ENCODE data around the gene ZCCHC7. TPM values are rescaled to one million over a fixed set of nuclear protein-coding genes. Genes with fewer than 3 reads are reported as not detected.

Gene ZCCHC7
- total and polyA plus RNA-seq, 10 of the 15 experiments (the other 5 are each of a cell fraction or from before 2014, with no cell fraction given), result 42.9 to 178 (median 53.3) TPM

DNA sequence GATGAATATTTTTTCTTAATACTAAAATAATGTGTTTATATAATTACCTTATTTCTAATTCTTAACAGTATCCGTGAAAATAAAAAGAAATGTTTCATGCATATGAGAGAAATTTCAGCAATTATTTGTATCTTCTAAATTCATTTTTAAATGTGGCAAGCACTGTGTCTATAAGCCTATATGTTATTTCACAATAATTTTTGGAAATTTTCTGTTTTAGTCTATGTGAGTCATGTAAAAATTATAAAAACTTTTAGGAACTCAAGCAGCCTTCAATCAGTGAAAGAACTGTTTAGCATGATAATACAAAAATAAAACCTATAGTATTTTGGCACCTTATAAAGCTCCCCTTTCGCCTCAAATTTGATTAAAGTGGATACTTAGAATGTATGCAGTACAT, 96.8 kb downstream of the ZCCHC7 start:
- in situ Hi-C loops (cut with MboI) (no loop called here), intact Hi-C loops (cut with micrococcal nuclease; ENCODE audit: unreplicated experiment) (no loop called here)
- Histone ChIP-seq H3K27ac (ENCODE audit: control insufficient read depth, insufficient read depth) (no peak overlapping the region), H3K4me3 (no peak overlapping the region), H3K79me2 (ENCODE audit: control insufficient read depth, insufficient read depth, low read length) (peaks cover 52% of the 10 kb centered on the region), H4K20me1 (ENCODE audit: control insufficient read depth, insufficient read depth) (no peaks in the 10 kb centered on the region), H2AFZ (ENCODE audit: control insufficient read depth, low read depth, low read length) (no peak overlapping the region), H3K4me1 (ENCODE audit: control insufficient read depth, insufficient read depth, low read length) (no peaks in the 10 kb centered on the region), H3K9me3 (replicated peaks; ENCODE audit: control insufficient read depth, insufficient read depth, low read length) (no peaks in the 10 kb centered on the region; the same call in 2 of the 3 replicates), H3K9ac (ENCODE audit: control insufficient read depth, insufficient read depth, low read length) (no peak overlapping the region), H3K36me3 (ENCODE audit: control insufficient read depth in 2 of 2, insufficient read depth in 2 of 2, low read length in 1 of 2) (no peaks in the 10 kb centered on the region), H3K4me2 (ENCODE audit: control insufficient read depth, insufficient read depth) (no peak overlapping the region), H3K27me3 (replicated peaks in 1 of 2; ENCODE audit: control insufficient read depth in 2 of 2, insufficient read depth in 2 of 2, low read length in 1 of 2) (no peaks in the 10 kb centered on the region)
- CTCF ChIA-PET, result interaction anchor here (1.0 kb wide), 1 partner anchor 22 kb away, joined by 3 read pairs; no protein-coding TSS in a partner anchor
- ATAC-seq (no peak), FAIRE-seq (no peak), DNase-seq (ENCODE audit: low read depth, low spot score) (no peak)
- 100% methylated on average over 2 of the region's 2 CpGs for WGBS (ENCODE audit: insufficient coverage, insufficient replicate concordance, low lambda C conversion rate, missing lambda C conversion rate)
- BruUV-seq (replicated peaks), result no TSS peak
- POLR2A ChIA-PET, result no interaction called here
- TF ChIP-seq TCF7 (IDR thresholded peaks at IDR 0.05; ENCODE audit: borderline replicate concordance) (no peak), EED (IDR thresholded peaks at IDR 0.05; ENCODE audit: low read depth) (no peak), TARDBP (IDR thresholded peaks at IDR 0.05; ENCODE audit: borderline replicate concordance) (no peak), CBX3 (IDR thresholded peaks at IDR 0.05; ENCODE audit: borderline replicate concordance, low read depth) (no peak), MXI1 (IDR thresholded peaks at IDR 0.05; ENCODE audit: low read depth, low read length) (no peak), MTA2 (IDR thresholded peaks at IDR 0.05; ENCODE audit: low read depth) (no peak), CHD4 (IDR thresholded peaks at IDR 0.05) (no peak), TAF1 (IDR thresholded peaks at IDR 0.05; ENCODE audit: borderline replicate concordance, low read depth, low read length) (no peak), DPF2 (IDR thresholded peaks at IDR 0.05) (no peak), ETV6 (conservative IDR thresholded peaks at IDR 0.05 in 1 of 2, IDR thresholded peaks at IDR 0.05 in 1 of 2; ENCODE audit: borderline replicate concordance in 1 of 2, low read depth in 1 of 2) (no peak), FOXM1 (IDR thresholded peaks at IDR 0.05; ENCODE audit: low read depth, low read length) (no peak), EGR1 (IDR thresholded peaks at IDR 0.05; ENCODE audit: borderline replicate concordance in 1 of 2, low read depth in 2 of 2, low read length in 2 of 2) (no peak), RCOR1 (conservative IDR thresholded peaks at IDR 0.05; ENCODE audit: low read depth, low read length) (no peak)
- TF ChIP-seq, protein P1, sequence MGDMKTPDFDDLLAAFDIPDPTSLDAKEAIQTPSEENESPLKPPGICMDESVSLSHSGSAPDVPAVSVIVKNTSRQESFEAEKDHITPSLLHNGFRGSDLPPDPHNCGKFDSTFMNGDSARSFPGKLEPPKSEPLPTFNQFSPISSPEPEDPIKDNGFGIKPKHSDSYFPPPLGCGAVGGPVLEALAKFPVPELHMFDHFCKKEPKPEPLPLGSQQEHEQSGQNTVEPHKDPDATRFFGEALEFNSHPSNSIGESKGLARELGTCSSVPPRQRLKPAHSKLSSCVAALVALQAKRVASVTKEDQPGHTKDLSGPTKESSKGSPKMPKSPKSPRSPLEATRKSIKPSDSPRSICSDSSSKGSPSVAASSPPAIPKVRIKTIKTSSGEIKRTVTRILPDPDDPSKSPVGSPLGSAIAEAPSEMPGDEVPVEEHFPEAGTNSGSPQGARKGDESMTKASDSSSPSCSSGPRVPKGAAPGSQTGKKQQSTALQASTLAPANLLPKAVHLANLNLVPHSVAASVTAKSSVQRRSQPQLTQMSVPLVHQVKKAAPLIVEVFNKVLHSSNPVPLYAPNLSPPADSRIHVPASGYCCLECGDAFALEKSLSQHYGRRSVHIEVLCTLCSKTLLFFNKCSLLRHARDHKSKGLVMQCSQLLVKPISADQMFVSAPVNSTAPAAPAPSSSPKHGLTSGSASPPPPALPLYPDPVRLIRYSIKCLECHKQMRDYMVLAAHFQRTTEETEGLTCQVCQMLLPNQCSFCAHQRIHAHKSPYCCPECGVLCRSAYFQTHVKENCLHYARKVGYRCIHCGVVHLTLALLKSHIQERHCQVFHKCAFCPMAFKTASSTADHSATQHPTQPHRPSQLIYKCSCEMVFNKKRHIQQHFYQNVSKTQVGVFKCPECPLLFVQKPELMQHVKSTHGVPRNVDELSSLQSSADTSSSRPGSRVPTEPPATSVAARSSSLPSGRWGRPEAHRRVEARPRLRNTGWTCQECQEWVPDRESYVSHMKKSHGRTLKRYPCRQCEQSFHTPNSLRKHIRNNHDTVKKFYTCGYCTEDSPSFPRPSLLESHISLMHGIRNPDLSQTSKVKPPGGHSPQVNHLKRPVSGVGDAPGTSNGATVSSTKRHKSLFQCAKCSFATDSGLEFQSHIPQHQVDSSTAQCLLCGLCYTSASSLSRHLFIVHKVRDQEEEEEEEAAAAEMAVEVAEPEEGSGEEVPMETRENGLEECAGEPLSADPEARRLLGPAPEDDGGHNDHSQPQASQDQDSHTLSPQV (IDR thresholded peaks at IDR 0.05), result no peak
- SMC1A ChIA-PET (ENCODE audit: uncharacterized antibody, unreplicated experiment), result interaction anchor here (1.1 kb wide), 2 partner anchors 25 to 52 kb away, joined by 3 read pairs; no protein-coding TSS in a partner anchor
- RAD21 ChIA-PET (ENCODE audit: unreplicated experiment), result interaction anchor here (1.2 kb wide), 1 partner anchor 68 kb away, joined by 3 read pairs; no protein-coding TSS in a partner anchor

Data from GM12878 (cell line).